ENCODE data around the gene TMTC4. TPM values are rescaled to one million over a fixed set of nuclear protein-coding genes. Genes with fewer than 3 reads are reported as not detected.

TMTC4 gene
- total and polyA plus RNA-seq, 7 donors: 3.6 to 16.9 (median 8.6) TPM

DNA sequence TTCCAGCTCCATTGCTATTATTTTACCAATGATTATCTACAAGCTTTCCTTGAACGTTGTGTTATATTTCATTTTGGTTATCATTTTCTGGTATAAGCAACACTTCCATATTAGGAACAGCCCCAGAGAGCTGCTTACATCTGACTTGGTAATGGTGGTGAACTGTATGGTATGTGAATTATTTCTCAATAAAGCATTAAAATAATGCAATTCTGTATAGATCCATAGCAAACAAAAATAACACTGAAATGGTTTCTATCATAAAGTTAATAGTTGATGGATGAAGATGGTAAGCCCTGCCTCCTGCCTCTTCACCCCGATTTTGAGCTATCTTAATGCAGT lies 113.5 kb downstream of the TMTC4 start:
- H3K9me3 ChIP-seq: no peaks in the 10 kb centered on the region
- DNase-seq: no peak
- no peaks in the 10 kb centered on the region for H3K27me3 ChIP-seq
- H3K4me3 ChIP-seq: no peak overlapping the region
- WGBS, 2 donors: 74 to 89% methylated on average over 2 of the region's 2 CpGs
- H3K36me3 ChIP-seq: no peaks in the 10 kb centered on the region
- intact Hi-C loops (cut with DNase I): no loop called here
- H3K4me1 ChIP-seq: no peaks in the 10 kb centered on the region
- H3K27ac ChIP-seq: no peak overlapping the region
- no peak for TF ChIP-seq POLR2A (IDR thresholded peaks at IDR 0.05)
- TF ChIP-seq EP300 (IDR thresholded peaks at IDR 0.05): no peak
- TF ChIP-seq, protein P1, sequence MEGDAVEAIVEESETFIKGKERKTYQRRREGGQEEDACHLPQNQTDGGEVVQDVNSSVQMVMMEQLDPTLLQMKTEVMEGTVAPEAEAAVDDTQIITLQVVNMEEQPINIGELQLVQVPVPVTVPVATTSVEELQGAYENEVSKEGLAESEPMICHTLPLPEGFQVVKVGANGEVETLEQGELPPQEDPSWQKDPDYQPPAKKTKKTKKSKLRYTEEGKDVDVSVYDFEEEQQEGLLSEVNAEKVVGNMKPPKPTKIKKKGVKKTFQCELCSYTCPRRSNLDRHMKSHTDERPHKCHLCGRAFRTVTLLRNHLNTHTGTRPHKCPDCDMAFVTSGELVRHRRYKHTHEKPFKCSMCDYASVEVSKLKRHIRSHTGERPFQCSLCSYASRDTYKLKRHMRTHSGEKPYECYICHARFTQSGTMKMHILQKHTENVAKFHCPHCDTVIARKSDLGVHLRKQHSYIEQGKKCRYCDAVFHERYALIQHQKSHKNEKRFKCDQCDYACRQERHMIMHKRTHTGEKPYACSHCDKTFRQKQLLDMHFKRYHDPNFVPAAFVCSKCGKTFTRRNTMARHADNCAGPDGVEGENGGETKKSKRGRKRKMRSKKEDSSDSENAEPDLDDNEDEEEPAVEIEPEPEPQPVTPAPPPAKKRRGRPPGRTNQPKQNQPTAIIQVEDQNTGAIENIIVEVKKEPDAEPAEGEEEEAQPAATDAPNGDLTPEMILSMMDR (IDR thresholded peaks at IDR 0.05): no peak
- TF ChIP-seq POLR2AphosphoS5 (IDR thresholded peaks at IDR 0.05): no peak

DNA sequence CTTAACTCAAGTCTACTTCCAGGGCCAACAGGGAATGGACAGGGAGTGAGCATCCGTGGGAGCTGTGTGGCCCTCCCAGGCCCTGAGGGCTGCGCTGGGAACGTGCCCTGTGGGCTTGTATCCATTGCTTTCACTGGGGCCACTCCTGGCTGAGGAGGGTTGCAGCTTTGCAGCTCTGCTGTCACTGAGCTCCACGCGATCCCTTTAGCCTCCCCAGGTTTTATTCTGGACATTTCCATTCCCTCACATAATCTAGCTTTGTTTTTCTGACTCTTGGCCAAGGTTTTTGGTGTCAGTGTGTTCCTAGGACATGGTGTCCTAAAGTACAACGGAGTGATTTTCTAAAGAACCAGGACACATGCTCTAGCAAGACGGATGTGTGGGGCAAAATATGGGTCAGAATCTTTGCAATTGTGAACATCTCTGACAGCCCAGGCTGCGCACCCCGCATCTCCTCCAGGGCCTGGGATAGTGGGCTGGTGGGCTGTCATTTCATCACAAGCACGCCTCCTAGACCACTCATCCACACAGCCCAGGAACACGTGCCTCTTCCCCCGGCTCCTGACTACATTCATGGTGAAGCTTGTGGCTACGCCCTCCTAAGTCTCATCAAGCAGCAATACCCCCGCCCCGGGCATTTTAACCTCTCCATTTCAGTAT lies 114.0 kb downstream of the TMTC4 start:
- Histone ChIP-seq H3K27ac (no peak overlapping the region), H3K4me1 (no peaks in the 10 kb centered on the region), H3K4me3 (no peak overlapping the region), H3K27me3 (no peaks in the 10 kb centered on the region), H3K36me3 (no peaks in the 10 kb centered on the region), H3K9me3 (no peaks in the 10 kb centered on the region)
- WGBS, 2 donors: 95 to 96% methylated on average over 15 of the region's 15 CpGs
- DNase-seq: no peak
- TF ChIP-seq POLR2AphosphoS5 (IDR thresholded peaks at IDR 0.05) (no peak), EP300 (IDR thresholded peaks at IDR 0.05) (no peak), POLR2A (IDR thresholded peaks at IDR 0.05) (no peak)
- TF ChIP-seq, protein P1 (IDR thresholded peaks at IDR 0.05): no peak
- intact Hi-C loops (cut with DNase I): no loop called here

GRCh38 chr13:100559886-100560285 lies 114.7 kb downstream of the TMTC4 start:
- H3K9me3 ChIP-seq: no peaks in the 10 kb centered on the region
- no peak overlapping the region for H3K4me3 ChIP-seq
- no peaks in the 10 kb centered on the region for H3K36me3 ChIP-seq
- no peaks in the 10 kb centered on the region for H3K4me1 ChIP-seq
- no peaks in the 10 kb centered on the region for H3K27me3 ChIP-seq
- no peak for DNase-seq
- TF ChIP-seq POLR2AphosphoS5 (IDR thresholded peaks at IDR 0.05): no peak
- no peak for TF ChIP-seq EP300 (IDR thresholded peaks at IDR 0.05)
- no peak for TF ChIP-seq POLR2A (IDR thresholded peaks at IDR 0.05)
- TF ChIP-seq, protein P1 (IDR thresholded peaks at IDR 0.05): no peak
- H3K27ac ChIP-seq: no peak overlapping the region
- intact Hi-C loops (cut with DNase I): no loop called here
- 92 to 94% methylated on average over 8 of the region's 8 CpGs for WGBS, 2 donors

Other genes with a start within 250 kb of the TMTC4 start
- gene GGACT, start 86.0 kb downstream of the TMTC4 start, total RNA-seq: 1 to 10 TPM in 3 of 4 donors, under 1 TPM in 1; 0.99 to 2.2 (median 1.9) TPM
- 1 to 10 TPM; 2.9 to 3.0 (median 3.0) TPM for gene GGACT, start 86.0 kb downstream of the TMTC4 start, polyA plus RNA-seq